Gastrocnemius medialis (tissue), 4 donors: ENCODE measurements around the gene SMARCA2.

ENCODE experiments used
- POLR2A ChIP-seq, 2 donors: fragments of 450-650 bp; IDR thresholded peaks; one replicate each; pipeline ENCODE4 v1.6.1; 2017; ENCODE audit warnings: antibody characterized with exemption in 2 of 2, mild to moderate bottlenecking in 2 of 2, moderate library complexity in 2 of 2
- TF ChIP-seq, protein P1 (sequence below), 5 experiments: fragments of 450-650 bp in 3 of 5; fragments of 200-600 bp in 2 of 5; sonication (generic) in 2 of 5; IDR thresholded peaks in 4 of 5; conservative IDR thresholded peaks in 1 of 5; 1 replicate in 4 of 5; 2 replicates in 1 of 5; pipeline ENCODE4 v1.5.1; 2016 to 2019; ENCODE audit warnings: antibody characterized with exemption in 5 of 5, mild to moderate bottlenecking in 3 of 5, moderate library complexity in 3 of 5

DNA sequence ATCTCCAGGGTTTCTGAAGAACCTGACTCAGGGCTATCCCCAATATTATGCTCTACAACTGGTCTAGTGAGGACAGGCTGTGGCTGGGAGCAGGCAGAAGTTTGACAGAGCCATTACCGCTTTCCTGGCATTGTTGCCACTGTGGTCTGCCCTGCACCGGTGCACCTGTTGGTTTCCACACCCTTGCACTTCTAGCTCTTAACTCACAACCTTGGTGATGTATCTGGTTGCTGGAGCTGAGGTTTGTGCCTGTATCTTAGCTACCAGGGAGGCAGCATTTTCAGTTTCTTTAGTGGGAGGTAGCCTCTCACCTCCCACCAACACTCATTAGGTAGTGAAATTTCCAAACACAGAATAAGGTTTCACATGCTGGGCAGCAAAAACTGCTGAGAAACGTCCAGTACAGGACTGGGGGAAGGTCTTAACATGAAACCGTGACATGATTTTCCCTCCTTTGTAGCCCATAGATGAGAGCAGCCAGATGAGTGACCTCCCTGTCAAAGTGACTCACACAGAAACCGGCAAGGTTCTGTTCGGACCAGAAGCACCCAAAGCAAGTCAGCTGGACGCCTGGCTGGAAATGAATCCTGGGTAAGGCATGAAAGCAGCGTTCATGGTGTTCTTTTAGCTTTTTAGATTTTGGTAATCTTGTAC, 57.7 kb downstream of the SMARCA2 start:
- TF ChIP-seq POLR2A (IDR thresholded peaks at IDR 0.05) = no peak
- TF ChIP-seq, protein P1, sequence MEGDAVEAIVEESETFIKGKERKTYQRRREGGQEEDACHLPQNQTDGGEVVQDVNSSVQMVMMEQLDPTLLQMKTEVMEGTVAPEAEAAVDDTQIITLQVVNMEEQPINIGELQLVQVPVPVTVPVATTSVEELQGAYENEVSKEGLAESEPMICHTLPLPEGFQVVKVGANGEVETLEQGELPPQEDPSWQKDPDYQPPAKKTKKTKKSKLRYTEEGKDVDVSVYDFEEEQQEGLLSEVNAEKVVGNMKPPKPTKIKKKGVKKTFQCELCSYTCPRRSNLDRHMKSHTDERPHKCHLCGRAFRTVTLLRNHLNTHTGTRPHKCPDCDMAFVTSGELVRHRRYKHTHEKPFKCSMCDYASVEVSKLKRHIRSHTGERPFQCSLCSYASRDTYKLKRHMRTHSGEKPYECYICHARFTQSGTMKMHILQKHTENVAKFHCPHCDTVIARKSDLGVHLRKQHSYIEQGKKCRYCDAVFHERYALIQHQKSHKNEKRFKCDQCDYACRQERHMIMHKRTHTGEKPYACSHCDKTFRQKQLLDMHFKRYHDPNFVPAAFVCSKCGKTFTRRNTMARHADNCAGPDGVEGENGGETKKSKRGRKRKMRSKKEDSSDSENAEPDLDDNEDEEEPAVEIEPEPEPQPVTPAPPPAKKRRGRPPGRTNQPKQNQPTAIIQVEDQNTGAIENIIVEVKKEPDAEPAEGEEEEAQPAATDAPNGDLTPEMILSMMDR (IDR thresholded peaks at IDR 0.05 in 4 of 5, conservative IDR thresholded peaks at IDR 0.05 in 1 of 5) = no peak
